K562 (cell line): ENCODE data around the gene GLYAT. TPM values are rescaled to one million over a fixed set of nuclear protein-coding genes. Genes with fewer than 3 reads are reported as not detected.

Source experiments
- ATF1 ChIP-seq, 2 experiments: fragments of 450-650 bp in 1 of 2; IDR thresholded peaks; 2 replicates each; pipeline ENCODE4 v1.6.1; 2016; ENCODE audit warnings: missing compliant biosample characterization in 1 of 2, missing genetic modification characterization in 1 of 2
- CCNT2 ChIP-seq: IDR thresholded peaks from 2 replicates; pipeline ENCODE4 v1.6.1; 2011; ENCODE audit warnings: borderline replicate concordance, low read depth, mild to moderate bottlenecking, moderate library complexity, mixed read lengths, low read length; ENCODE audit not compliant: insufficient read length; ENCODE audit errors: extremely low read depth
- CEBPB ChIP-seq: fragments of 450-650 bp; IDR thresholded peaks from 2 replicates; pipeline ENCODE4 v1.6.1; 2016; ENCODE audit warnings: missing genetic modification characterization, missing compliant biosample characterization
- ELF1 ChIP-seq: fragments of 200-800 bp; sonication (Bioruptor generic); IDR thresholded peaks from 2 replicates; pipeline ENCODE4 v1.6.1; 2016; ENCODE audit warnings: missing genetic modification characterization, missing compliant biosample characterization
- ESRRA ChIP-seq: fragments of 450-650 bp; IDR thresholded peaks from 2 replicates; pipeline ENCODE4 v1.6.1; 2014; ENCODE audit warnings: low read depth, mild to moderate bottlenecking, moderate library complexity, borderline replicate concordance
- MCM5 ChIP-seq: fragments of 450-650 bp; IDR thresholded peaks from 2 replicates; pipeline ENCODE4 v1.6.1; 2016; ENCODE audit warnings: low read depth
- PHTF2 ChIP-seq: fragments of 250-450 bp; sonication (Bioruptor Pico); IDR thresholded peaks from 2 replicates; pipeline ENCODE4 v1.5.0; 2021; ENCODE audit warnings: mild to moderate bottlenecking
- PRPF4 ChIP-seq: fragments of 200-400 bp; formaldehyde crosslinking; IDR thresholded peaks from one replicate; pipeline ENCODE4 v1.6.1; 2017; ENCODE audit warnings: low read length, low read depth, mild to moderate bottlenecking; ENCODE audit not compliant: insufficient read depth, poor library complexity, severe bottlenecking
- STAT5B ChIP-seq: fragments of 250-450 bp; sonication (Bioruptor Pico); IDR thresholded peaks from 2 replicates; pipeline ENCODE4 v1.8.0; 2021; ENCODE audit warnings: mild to moderate bottlenecking, inconsistent platforms
- TFAM ChIP-seq: fragments of 250-450 bp; sonication (Bioruptor Pico); conservative IDR thresholded peaks from 2 replicates; pipeline ENCODE4 v1.5.0; 2021; ENCODE audit warnings: mild to moderate bottlenecking, moderate library complexity
- XRCC5 ChIP-seq: fragments of 200-400 bp; formaldehyde crosslinking; IDR thresholded peaks from 2 replicates; pipeline ENCODE4 v1.6.1; 2017; ENCODE audit warnings: low read depth, mild to moderate bottlenecking, low read length
- YBX1 ChIP-seq: fragments of 450-650 bp; IDR thresholded peaks from 2 replicates; pipeline ENCODE4 v1.7.1; 2016; ENCODE audit warnings: mild to moderate bottlenecking
- ZNF311 ChIP-seq: fragments of 250-450 bp; sonication (Bioruptor Pico); IDR thresholded peaks from 2 replicates; pipeline ENCODE4 v1.4.0; 2020; ENCODE audit warnings: mild to moderate bottlenecking, moderate library complexity
- ZNF408 ChIP-seq: fragments of 250-450 bp; sonication (Bioruptor Pico); IDR thresholded peaks from 2 replicates; pipeline ENCODE4 v1.4.0; 2020; ENCODE audit warnings: low read depth, mild to moderate bottlenecking, moderate library complexity
- ZNF740 ChIP-seq, 3 experiments: fragments of 200-800 bp in 1 of 3; sonication (Bioruptor generic) in 1 of 3; sonication (generic) in 1 of 3; formaldehyde crosslinking in 1 of 3; IDR thresholded peaks; 2 replicates each; pipeline versions ENCODE4 v1.6.1 to v1.8.0; 2016 to 2022; ENCODE audit warnings: mild to moderate bottlenecking in 2 of 3, missing compliant biosample characterization in 2 of 3, missing genetic modification characterization in 2 of 3, missing genetic modification reagents in 1 of 3
- polyA plus RNA-seq, 8 experiments: library from polyadenylated mRNA; depleted of rRNA in 4 of 8; stranded (reverse) in 5 of 8; unstranded in 3 of 8; fragments of >200 nt; fragmentation: Nextera tagmentation in 2 of 8; fragmentation: Illumina TruSeq in 1 of 8; extraction: Ambion mirVana in 2 of 8; extraction: Trizol in 1 of 8; gene quantifications; 2 replicates each; pipeline versions ENCODE4 v1.2.1 to v1.2.3, GENCODE V29; 2011 to 2014; ENCODE audit warnings: inconsistent platforms in 1 of 8, missing spikeins in 1 of 8
- total RNA-seq, 7 experiments: library from RNA; depleted of rRNA in 6 of 7; stranded (reverse); fragments of >200 nt in 6 of 7; fragmentation: Illumina TruSeq in 2 of 7; extraction: Trizol in 2 of 7; gene quantifications; 2 replicates each; pipeline versions ENCODE4 v1.2.1 to v1.2.3, GENCODE V29; 2011 to 2021; ENCODE audit warnings: low replicate concordance in 1 of 7
- TF ChIP-seq, protein P1 (sequence below), 2 experiments: fragments of 450-650 bp; conservative IDR thresholded peaks; 2 replicates each; pipeline ENCODE4 v1.6.1; 2017; ENCODE audit warnings: mild to moderate bottlenecking in 2 of 2, moderate library complexity in 2 of 2
- TF ChIP-seq, protein P2 (sequence below): fragments of 450-650 bp; IDR thresholded peaks from 2 replicates; pipeline ENCODE4 v1.6.1; 2014; ENCODE audit warnings: low read depth, mild to moderate bottlenecking, moderate library complexity, borderline replicate concordance
- TF ChIP-seq, protein P3 (sequence below): sonication (generic); formaldehyde crosslinking; IDR thresholded peaks from 2 replicates; pipeline ENCODE4 v1.9.0; 2022; ENCODE audit warnings: mild to moderate bottlenecking, missing genetic modification reagents
- TF ChIP-seq, protein P4 (sequence below): sonication (generic); formaldehyde crosslinking; IDR thresholded peaks from 2 replicates; pipeline ENCODE4 v1.8.0; 2022; ENCODE audit warnings: missing genetic modification reagents, mild to moderate bottlenecking, moderate library complexity, borderline replicate concordance
- TF ChIP-seq, protein P5 (sequence below), 2 experiments: IDR thresholded peaks; 2 replicates each; pipeline ENCODE4 v1.6.1; 2012; ENCODE audit warnings: improper control_type of control experiment in 2 of 2, low read depth in 2 of 2, low read length in 2 of 2, borderline replicate concordance in 1 of 2

Gene GLYAT
- total and polyA plus RNA-seq, 9 of the 15 experiments (the other 6 are each of a cell fraction or from before 2014, with no cell fraction given): not detected

DNA sequence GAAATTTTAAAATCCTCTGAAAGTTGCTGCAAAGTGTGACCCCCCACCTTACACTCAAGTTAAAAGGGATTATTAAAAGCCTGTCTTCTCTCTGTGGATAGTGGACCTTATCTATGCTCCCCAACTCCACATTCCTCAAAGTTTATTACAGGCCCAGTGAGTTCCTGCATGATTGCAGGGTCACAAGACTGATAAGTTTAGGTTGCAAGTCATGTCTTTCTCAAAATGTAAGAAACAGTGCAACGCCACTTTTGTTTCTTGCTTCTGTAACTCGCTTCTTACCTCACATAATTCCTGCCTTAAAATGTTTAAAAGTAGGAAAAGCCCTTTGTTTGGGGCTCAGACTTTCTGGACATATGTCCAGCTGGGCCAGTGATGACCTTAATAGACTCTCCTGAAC lies 38.4 kb upstream of the GLYAT start (continued):
- TF ChIP-seq, protein P1, sequence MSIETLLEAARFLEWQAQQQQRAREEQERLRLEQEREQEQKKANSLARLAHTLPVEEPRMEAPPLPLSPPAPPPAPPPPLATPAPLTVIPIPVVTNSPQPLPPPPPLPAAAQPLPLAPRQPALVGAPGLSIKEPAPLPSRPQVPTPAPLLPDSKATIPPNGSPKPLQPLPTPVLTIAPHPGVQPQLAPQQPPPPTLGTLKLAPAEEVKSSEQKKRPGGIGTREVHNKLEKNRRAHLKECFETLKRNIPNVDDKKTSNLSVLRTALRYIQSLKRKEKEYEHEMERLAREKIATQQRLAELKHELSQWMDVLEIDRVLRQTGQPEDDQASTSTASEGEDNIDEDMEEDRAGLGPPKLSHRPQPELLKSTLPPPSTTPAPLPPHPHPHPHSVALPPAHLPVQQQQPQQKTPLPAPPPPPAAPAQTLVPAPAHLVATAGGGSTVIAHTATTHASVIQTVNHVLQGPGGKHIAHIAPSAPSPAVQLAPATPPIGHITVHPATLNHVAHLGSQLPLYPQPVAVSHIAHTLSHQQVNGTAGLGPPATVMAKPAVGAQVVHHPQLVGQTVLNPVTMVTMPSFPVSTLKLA (conservative IDR thresholded peaks at IDR 0.05): no peak
- TF ChIP-seq ESRRA (no peak), YBX1 (no peak), ZNF311 (no peak), CEBPB (tag) (peak; percentile 37; the same call in 1 of the 2 replicates), ZNF408 (CRISPR knock-in tag) (no peak), CCNT2 (peak; percentile 18), TFAM (CRISPR knock-in tag) (no peak), ELF1 (tag) (no peak), PHTF2 (CRISPR knock-in tag) (no peak), ZNF740 (CRISPR knock-in tag; IDR thresholded peaks at IDR 0.05) (no peak), ZNF740 (tag; IDR thresholded peaks at IDR 0.05) (no peak), MCM5 (no peak), PRPF4 (no peak), XRCC5 (no peak), ATF1 (CRISPR knock-in tag; IDR thresholded peaks at IDR 0.05) (no peak), ATF1 (tag; IDR thresholded peaks at IDR 0.05) (no peak), STAT5B (CRISPR knock-in tag) (no peak)
- TF ChIP-seq, protein P2, sequence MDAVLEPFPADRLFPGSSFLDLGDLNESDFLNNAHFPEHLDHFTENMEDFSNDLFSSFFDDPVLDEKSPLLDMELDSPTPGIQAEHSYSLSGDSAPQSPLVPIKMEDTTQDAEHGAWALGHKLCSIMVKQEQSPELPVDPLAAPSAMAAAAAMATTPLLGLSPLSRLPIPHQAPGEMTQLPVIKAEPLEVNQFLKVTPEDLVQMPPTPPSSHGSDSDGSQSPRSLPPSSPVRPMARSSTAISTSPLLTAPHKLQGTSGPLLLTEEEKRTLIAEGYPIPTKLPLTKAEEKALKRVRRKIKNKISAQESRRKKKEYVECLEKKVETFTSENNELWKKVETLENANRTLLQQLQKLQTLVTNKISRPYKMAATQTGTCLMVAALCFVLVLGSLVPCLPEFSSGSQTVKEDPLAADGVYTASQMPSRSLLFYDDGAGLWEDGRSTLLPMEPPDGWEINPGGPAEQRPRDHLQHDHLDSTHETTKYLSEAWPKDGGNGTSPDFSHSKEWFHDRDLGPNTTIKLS: no peak
- TF ChIP-seq, protein P3, sequence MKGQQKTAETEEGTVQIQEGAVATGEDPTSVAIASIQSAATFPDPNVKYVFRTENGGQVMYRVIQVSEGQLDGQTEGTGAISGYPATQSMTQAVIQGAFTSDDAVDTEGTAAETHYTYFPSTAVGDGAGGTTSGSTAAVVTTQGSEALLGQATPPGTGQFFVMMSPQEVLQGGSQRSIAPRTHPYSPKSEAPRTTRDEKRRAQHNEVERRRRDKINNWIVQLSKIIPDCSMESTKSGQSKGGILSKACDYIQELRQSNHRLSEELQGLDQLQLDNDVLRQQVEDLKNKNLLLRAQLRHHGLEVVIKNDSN: no peak
- TF ChIP-seq, protein P4, sequence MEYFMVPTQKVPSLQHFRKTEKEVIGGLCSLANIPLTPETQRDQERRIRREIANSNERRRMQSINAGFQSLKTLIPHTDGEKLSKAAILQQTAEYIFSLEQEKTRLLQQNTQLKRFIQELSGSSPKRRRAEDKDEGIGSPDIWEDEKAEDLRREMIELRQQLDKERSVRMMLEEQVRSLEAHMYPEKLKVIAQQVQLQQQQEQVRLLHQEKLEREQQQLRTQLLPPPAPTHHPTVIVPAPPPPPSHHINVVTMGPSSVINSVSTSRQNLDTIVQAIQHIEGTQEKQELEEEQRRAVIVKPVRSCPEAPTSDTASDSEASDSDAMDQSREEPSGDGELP (CRISPR knock-in tag): no peak
- TF ChIP-seq, protein P5, sequence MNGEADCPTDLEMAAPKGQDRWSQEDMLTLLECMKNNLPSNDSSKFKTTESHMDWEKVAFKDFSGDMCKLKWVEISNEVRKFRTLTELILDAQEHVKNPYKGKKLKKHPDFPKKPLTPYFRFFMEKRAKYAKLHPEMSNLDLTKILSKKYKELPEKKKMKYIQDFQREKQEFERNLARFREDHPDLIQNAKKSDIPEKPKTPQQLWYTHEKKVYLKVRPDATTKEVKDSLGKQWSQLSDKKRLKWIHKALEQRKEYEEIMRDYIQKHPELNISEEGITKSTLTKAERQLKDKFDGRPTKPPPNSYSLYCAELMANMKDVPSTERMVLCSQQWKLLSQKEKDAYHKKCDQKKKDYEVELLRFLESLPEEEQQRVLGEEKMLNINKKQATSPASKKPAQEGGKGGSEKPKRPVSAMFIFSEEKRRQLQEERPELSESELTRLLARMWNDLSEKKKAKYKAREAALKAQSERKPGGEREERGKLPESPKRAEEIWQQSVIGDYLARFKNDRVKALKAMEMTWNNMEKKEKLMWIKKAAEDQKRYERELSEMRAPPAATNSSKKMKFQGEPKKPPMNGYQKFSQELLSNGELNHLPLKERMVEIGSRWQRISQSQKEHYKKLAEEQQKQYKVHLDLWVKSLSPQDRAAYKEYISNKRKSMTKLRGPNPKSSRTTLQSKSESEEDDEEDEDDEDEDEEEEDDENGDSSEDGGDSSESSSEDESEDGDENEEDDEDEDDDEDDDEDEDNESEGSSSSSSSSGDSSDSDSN (IDR thresholded peaks at IDR 0.05; ENCODE audit: borderline replicate concordance in 1 of 2, low read depth in 2 of 2, low read length in 2 of 2): no peak
